GM23338 (cell line): Measurements from ENCODE around the gene BEST2. TPM values are rescaled to one million over a fixed set of nuclear protein-coding genes. Genes with fewer than 3 reads are reported as not detected.
A peak's percentile ranks its signal among the peaks of the same experiment; 100 is the strongest.

Source experiments
- ATAC-seq: fragments of 200-7000 bp; cut with Tn5 transposase; 3 replicates; pipeline ENCODE4 v1.9.1; 2020
- DNase-seq: peaks from one replicate; pipeline ENCODE4 v3.0.0-alpha.2; 2015; ENCODE audit warnings: low spot score
- H2AFZ ChIP-seq: fragments of 200-600 bp; sonication (generic); 2 replicates; pipeline ENCODE4 v1.8.0; 2016; ENCODE audit warnings: antibody characterized with exemption, mild to moderate bottlenecking, moderate library complexity
- H3F3A ChIP-seq: fragments of 200-600 bp; sonication (generic); replicated peaks from 2 replicates; pipeline ENCODE4 v1.8.0; 2017; ENCODE audit warnings: antibody characterized with exemption, mixed run types, low read depth
- H3K27ac ChIP-seq: fragments of 200-600 bp; sonication (generic); 2 replicates; pipeline ENCODE4 v1.6.1; 2016; ENCODE audit warnings: low read depth
- H3K27me3 ChIP-seq: fragments of 200-600 bp; sonication (generic); 2 replicates; pipeline ENCODE4 v1.8.0; 2016; ENCODE audit warnings: mild to moderate bottlenecking, mixed run types, moderate library complexity; ENCODE audit not compliant: insufficient read depth
- H3K36me3 ChIP-seq: fragments of 200-600 bp; sonication (generic); 2 replicates; pipeline ENCODE4 v1.8.0; 2016; ENCODE audit warnings: mild to moderate bottlenecking; ENCODE audit not compliant: insufficient read depth
- H3K4me1 ChIP-seq: fragments of 200-600 bp; sonication (generic); 2 replicates; pipeline ENCODE4 v1.8.0; 2016; ENCODE audit warnings: mild to moderate bottlenecking, moderate library complexity; ENCODE audit not compliant: insufficient read depth
- H3K4me2 ChIP-seq: fragments of 200-600 bp; sonication (generic); 2 replicates; pipeline ENCODE4 v1.7.1; 2017; ENCODE audit warnings: mixed run types
- H3K4me3 ChIP-seq: fragments of 200-600 bp; sonication (generic); 2 replicates; pipeline ENCODE4 v1.6.1; 2016; ENCODE audit warnings: mixed run types
- H3K79me2 ChIP-seq: fragments of 200-600 bp; sonication (generic); replicated peaks from 2 replicates; pipeline ENCODE4 v1.8.0; 2017; ENCODE audit warnings: mild to moderate bottlenecking; ENCODE audit not compliant: insufficient read depth
- H3K9me2 ChIP-seq: fragments of 200-600 bp; sonication (generic); 2 replicates; pipeline ENCODE4 v1.8.0; 2017; ENCODE audit not compliant: insufficient read depth
- H4K20me1 ChIP-seq: fragments of 200-600 bp; sonication (generic); replicated peaks from 2 replicates; pipeline ENCODE4 v1.8.0; 2017; ENCODE audit warnings: mild to moderate bottlenecking; ENCODE audit not compliant: insufficient read depth
- H3K27ac Mint-ChIP-seq: 2 replicates; pipeline ENCODE4 v1.8.0; 2020; ENCODE audit warnings: inconsistent platforms, mild to moderate bottlenecking, moderate library complexity, mixed read lengths
- H3K27me3 Mint-ChIP-seq: 3 replicates; pipeline ENCODE4 v1.8.0; 2022; ENCODE audit warnings: low read depth, mild to moderate bottlenecking, moderate library complexity, mixed read lengths, inconsistent platforms; ENCODE audit not compliant: insufficient read depth, poor library complexity
- H3K36me3 Mint-ChIP-seq: 3 replicates; pipeline ENCODE4 v1.8.0; 2021; ENCODE audit warnings: low read depth, mild to moderate bottlenecking, inconsistent platforms, moderate library complexity, mixed read lengths
- H3K4me1 Mint-ChIP-seq: 3 replicates; pipeline ENCODE4 v1.8.0; 2020; ENCODE audit warnings: mild to moderate bottlenecking, inconsistent platforms, mixed read lengths
- H3K4me3 Mint-ChIP-seq: 3 replicates; pipeline ENCODE4 v1.8.0; 2021; ENCODE audit warnings: moderate library complexity, mild to moderate bottlenecking, inconsistent platforms, mixed read lengths
- H3K9me3 Mint-ChIP-seq: 3 replicates; pipeline ENCODE4 v1.8.0; 2020; ENCODE audit warnings: moderate library complexity, mild to moderate bottlenecking, inconsistent platforms, mixed read lengths
- CREB1 ChIP-seq: fragments of 250-450 bp; sonication (Bioruptor Pico); IDR thresholded peaks from 2 replicates; pipeline ENCODE4 v1.5.0; 2020; ENCODE audit warnings: low read depth, mild to moderate bottlenecking, moderate library complexity
- CTCF ChIP-seq, 2 experiments: fragments of 200-600 bp in 1 of 2; sonication (generic) in 1 of 2; conservative IDR thresholded peaks; 2 replicates each; pipeline versions ENCODE4 v1.5.1 to v1.6.1; 2016 to 2017; ENCODE audit warnings: antibody characterized with exemption in 2 of 2, low read depth in 2 of 2, mild to moderate bottlenecking in 2 of 2, moderate library complexity in 1 of 2
- EZH2 ChIP-seq: fragments of 200-600 bp; sonication (generic); IDR thresholded peaks from one replicate; pipeline ENCODE4 v1.8.0; 2017; ENCODE audit warnings: antibody characterized with exemption, mild to moderate bottlenecking, low read depth; ENCODE audit not compliant: unreplicated experiment
- EZH2phosphoT487 ChIP-seq: fragments of 200-600 bp; sonication (generic); IDR thresholded peaks from one replicate; pipeline ENCODE4 v1.8.1; 2018; ENCODE audit warnings: antibody characterized with exemption; ENCODE audit not compliant: unreplicated experiment
- JUNB ChIP-seq: IDR thresholded peaks from one replicate; pipeline ENCODE4 v1.6.1; 2016; ENCODE audit warnings: antibody characterized with exemption; ENCODE audit not compliant: unreplicated experiment
- NANOG ChIP-seq: IDR thresholded peaks from 2 replicates; pipeline ENCODE4 v1.6.1; 2016; ENCODE audit warnings: antibody characterized with exemption, borderline replicate concordance
- REST ChIP-seq: IDR thresholded peaks from one replicate; pipeline ENCODE4 v1.6.1; 2018; ENCODE audit warnings: antibody characterized with exemption; ENCODE audit not compliant: unreplicated experiment
- STAT1 ChIP-seq: IDR thresholded peaks from one replicate; pipeline ENCODE4 v1.6.1; 2016; ENCODE audit warnings: antibody characterized with exemption; ENCODE audit not compliant: unreplicated experiment
- ZNF462 ChIP-seq: fragments of 250-450 bp; sonication (Bioruptor Pico); IDR thresholded peaks from 2 replicates; pipeline ENCODE4 v1.5.0; 2020; ENCODE audit warnings: mild to moderate bottlenecking, moderate library complexity
- polyA plus RNA-seq: library from polyadenylated mRNA; unstranded; fragments of >200 nt; fragmentation: Nextera tagmentation; extraction: Ambion mirVana; gene quantifications from 2 replicates; pipeline ENCODE4 v1.2.1, GENCODE V29; 2016
- total RNA-seq: library from RNA; depleted of rRNA; stranded (reverse); fragments of >200 nt; shearing (Covaris generic); gene quantifications from 2 replicates; pipeline ENCODE4 v1.2.3, GENCODE V29; 2014

The BEST2 gene
- total and polyA plus RNA-seq, 2 experiments from 2014 or later: 1.2 to 10.4 TPM

GRCh38 chr19:12748489-12748888 is 3.1 kb upstream of the BEST2 start:
- H3K4me3 Mint-ChIP-seq: no peak overlapping the region; the same call in 2 of the 3 replicates
- no peaks in the 10 kb centered on the region for H3K9me2 ChIP-seq
- peaks cover 13% of the 10 kb centered on the region for H3K27me3 Mint-ChIP-seq
- no peak overlapping the region for H3K27ac ChIP-seq
- H3K36me3 Mint-ChIP-seq: peaks cover 40% of the 10 kb centered on the region
- H2AFZ ChIP-seq: no peak overlapping the region
- no peaks in the 10 kb centered on the region for H3F3A ChIP-seq
- no peaks in the 10 kb centered on the region for H3K9me3 Mint-ChIP-seq
- H3K4me1 Mint-ChIP-seq: peaks cover 14% of the 10 kb centered on the region; the same call in 2 of the 3 replicates
- peaks cover 8% of the 10 kb centered on the region; the same call in 1 of the 2 replicates for H3K27me3 ChIP-seq
- no peaks in the 10 kb centered on the region for H3K36me3 ChIP-seq
- ATAC-seq: peak; percentile 14
- no peak overlapping the region for H3K27ac Mint-ChIP-seq
- no peaks in the 10 kb centered on the region for H3K79me2 ChIP-seq
- no peaks in the 10 kb centered on the region; the same call in 1 of the 2 replicates for H4K20me1 ChIP-seq
- no peak overlapping the region for H3K4me2 ChIP-seq
- H3K4me3 ChIP-seq: no peak overlapping the region
- DNase-seq: no peak
- no peaks in the 10 kb centered on the region; the same call in 1 of the 2 replicates for H3K4me1 ChIP-seq
- TF ChIP-seq JUNB: no peak

- H3K79me2 ChIP-seq: no peaks in the 10 kb centered on the region
- H3K4me2 ChIP-seq: no peak overlapping the region
- peaks cover 32% of the 10 kb centered on the region for H3K36me3 Mint-ChIP-seq
- no peaks in the 10 kb centered on the region; the same call in 1 of the 2 replicates for H4K20me1 ChIP-seq
- H3F3A ChIP-seq: no peaks in the 10 kb centered on the region
- H3K27me3 ChIP-seq: peaks cover 11% of the 10 kb centered on the region; the same call in 1 of the 2 replicates
- H3K36me3 ChIP-seq: no peaks in the 10 kb centered on the region
- H3K4me1 Mint-ChIP-seq: peaks cover 14% of the 10 kb centered on the region; the same call in 2 of the 3 replicates
- no peaks in the 10 kb centered on the region for H3K9me3 Mint-ChIP-seq
- H3K4me1 ChIP-seq: no peaks in the 10 kb centered on the region; the same call in 1 of the 2 replicates
- no peak overlapping the region for H3K4me3 ChIP-seq
- peak; percentile 42 for DNase-seq
- H3K9me2 ChIP-seq: no peaks in the 10 kb centered on the region
- H3K4me3 Mint-ChIP-seq: no peak overlapping the region; the same call in 2 of the 3 replicates
- 0 out of 2 replicates have a peak overlapping the region, but pooled peaks have one; percentile 18 for H2AFZ ChIP-seq
- no peak for ATAC-seq
- no peak overlapping the region for H3K27ac Mint-ChIP-seq
- peaks cover 18% of the 10 kb centered on the region for H3K27me3 Mint-ChIP-seq
- no peak overlapping the region for H3K27ac ChIP-seq
- TF ChIP-seq CTCF (conservative IDR thresholded peaks at IDR 0.05; ENCODE audit: low read depth in 2 of 2) (no peak), NANOG (no peak), STAT1 (no peak), CREB1 (CRISPR knock-in tag) (no peak), JUNB (no peak), ZNF462 (CRISPR knock-in tag) (no peak), EZH2phosphoT487 (no peak), EZH2 (no peak), REST (no peak)
Observed at GRCh38 chr19:12749938-12750521, 1.6 kb upstream of the BEST2 start.
